Pancreas (tissue), 10 donors: Measurements from ENCODE around the gene ZNF628. TPM values are rescaled to one million over a fixed set of nuclear protein-coding genes. Genes with fewer than 3 reads are reported as not detected.
A peak's percentile ranks its signal among the peaks of the same experiment; 100 is the strongest.

Experiments used
- ATAC-seq, 4 donors: fragments of 200-7000 bp; cut with Tn5 transposase; one replicate each; pipeline versions ENCODE4 v1.8.0 to v1.9.1; 2020; ENCODE audit warnings: mild to moderate bottlenecking in 4 of 4, moderate library complexity in 4 of 4
- DNase-seq, 6 donors: peaks; one replicate each; pipeline ENCODE4 v3.0.0-alpha.2; 2020
- FAIRE-seq: peaks from 2 replicates; lab custom pipeline; 2012; peaks lifted over from hg19 to GRCh38; lab: Jason Lieb, UNC
- H3K27ac ChIP-seq, 4 donors: fragments of 200-600 bp; sonication (generic); 1 replicate in 3 of 4; 2 replicates in 1 of 4; pipeline versions ENCODE4 v1.5.0 to v1.8.0; 2020
- H3K27me3 ChIP-seq, 4 donors: fragments of 200-600 bp; one replicate each; pipeline ENCODE4 v1.8.0; 2021
- H3K36me3 ChIP-seq, 3 donors: fragments of 200-600 bp; sonication (generic) in 1 of 3; one replicate each; pipeline versions ENCODE4 v1.5.0 to v1.8.0; 2020 to 2021
- H3K4me1 ChIP-seq, 3 donors: fragments of 200-600 bp; one replicate each; pipeline ENCODE4 v1.8.0; 2021
- H3K4me3 ChIP-seq, 4 donors: fragments of 200-600 bp; sonication (generic) in 2 of 4; one replicate each; pipeline versions ENCODE4 v1.5.0 to v1.8.0; 2020 to 2021
- H3K9me3 ChIP-seq, 4 donors: fragments of 200-600 bp; one replicate each; pipeline ENCODE4 v1.8.0; 2021
- CTCF ChIP-seq, 4 donors: fragments of 200-600 bp; sonication (generic) in 3 of 4; IDR thresholded peaks; one replicate each; pipeline versions ENCODE4 v1.5.0 to v1.8.0; 2021; ENCODE audit warnings: antibody characterized with exemption in 4 of 4
- WGBS, 2 donors: extraction: QIAGEN DNeasy Blood & Tissue Kit; methylation state at CpG; one replicate each; pipeline ENCODE4 v1.1.7; 2013; 5-methylcytosine and 5-hydroxymethylcytosine counted together
- intact Hi-C, 3 donors: fragments of 100-400 bp; cut with DNase I; formaldehyde crosslinking; loops; one replicate each; pipeline versions ENCODE4 v1.11.1 to v1.14.2; 2022
- polyA plus RNA-seq, 2 donors: library from polyadenylated mRNA; stranded (reverse); fragments of 200-250 nt; gene quantifications; one replicate each; pipeline ENCODE4 v1.2.3, GENCODE V29; 2013
- total RNA-seq, 6 donors: library from RNA; stranded (reverse); fragmentation: NEBNext Ultra II Directional in 4 of 6; extraction: Animal tissue kit (Norgen Biotek cat#: 25700) in 4 of 6; gene quantifications; one replicate each; pipeline versions ENCODE4 v1.2.1 to v1.2.4, GENCODE V29; 2021 to 2023
- donor health status: healthy with polysubstance abuse.
- donor health status: DM: no; HTN: no; CAD: no; lungs with moderate emphysema.
- donor health status: DM: no; HTN: no; CAD: no.
- donor health status: control.
- donor health status: control.
- donor health status: Bipolar disorder and iron deficiency.
- donor health status: DM: yes; HTN: yes; CAD: no.
- donor health status: DM: no; HTN: no; CAD: no.
- donor health status: DM: no; HTN: no; CAD: no.
- donor health status: DM: yes; HTN: yes; CAD: no.

The ZNF628 gene
- total and polyA plus RNA-seq, 8 donors = 2.6 to 7.8 (median 4.1) TPM

GRCh38 chr19:55504981-55505380 lies 28.6 kb downstream of the ZNF628 start:
- no peak for DNase-seq
- Histone ChIP-seq H3K27ac (no peak overlapping the region), H3K9me3 (no peaks in the 10 kb centered on the region), H3K27me3 (no peaks in the 10 kb centered on the region), H3K4me1 (no peaks in the 10 kb centered on the region), H3K4me3 (no peak overlapping the region), H3K36me3 (no peaks in the 10 kb centered on the region)
- 58 to 69% methylated on average over 11 of the region's 11 CpGs for WGBS, 2 donors
- FAIRE-seq = no peak
- intact Hi-C loops = loop anchor here in 2 of 3 donors (2.0 to 5.0 kb wide), 3 partner anchors 40 to 368 kb away; partner anchors contain the start of gene C19orf85 (in 1 of the 2)
- ATAC-seq = no peak
- no peak for TF ChIP-seq CTCF (IDR thresholded peaks at IDR 0.05)

GRCh38 chr19:55508120-55508519 lies 31.7 kb downstream of the ZNF628 start:
- WGBS, 2 donors = 54 to 70% methylated on average over 10 of the region's 10 CpGs
- no peaks in the 10 kb centered on the region for H3K9me3 ChIP-seq
- TF ChIP-seq CTCF (IDR thresholded peaks at IDR 0.05) = no peak
- no peak overlapping the region for H3K4me3 ChIP-seq
- H3K27me3 ChIP-seq = no peaks in the 10 kb centered on the region
- no peak overlapping the region for H3K27ac ChIP-seq
- H3K36me3 ChIP-seq = no peaks in the 10 kb centered on the region
- no peak for FAIRE-seq
- no peaks in the 10 kb centered on the region for H3K4me1 ChIP-seq
- DNase-seq = no peak
- intact Hi-C loops = no loop called here
- ATAC-seq = no peak

- no peaks in the 10 kb centered on the region for H3K27me3 ChIP-seq
- ATAC-seq (peak; percentile 100), DNase-seq (peak; percentile 90 to 99 (median 96)), FAIRE-seq (no peak)
- TF ChIP-seq CTCF (IDR thresholded peaks at IDR 0.05) = peak; percentile 57 to 68 (median 64)
- no peaks in the 10 kb centered on the region for H3K9me3 ChIP-seq
- peak overlapping the region in 3 of 4 donors; percentile 26 to 59 (median 53) for H3K4me3 ChIP-seq
- intact Hi-C loops = loop anchor here in 2 of 3 donors (5.0 kb wide), 2 partner anchors 90 to 115 kb away; partner anchors contain the start of gene ZNF865 (in 1 of the 2)
- H3K27ac ChIP-seq = peak overlapping the region; percentile 57 to 81 (median 80)
- 7% methylated on average over 53 to 61 of the region's 61 CpGs for WGBS, 2 donors
- no peaks in the 10 kb centered on the region for H3K4me1 ChIP-seq
- no peaks in the 10 kb centered on the region for H3K36me3 ChIP-seq
Measured at GRCh38 chr19:55516878-55517620, 40.6 kb downstream of the ZNF628 start.

GRCh38 chr19:55519451-55520311 lies 43.3 kb downstream of the ZNF628 start:
- H3K9me3 ChIP-seq = no peaks in the 10 kb centered on the region
- no peaks in the 10 kb centered on the region for H3K36me3 ChIP-seq
- H3K4me1 ChIP-seq = no peaks in the 10 kb centered on the region
- FAIRE-seq = no peak
- DNase-seq = no peak
- no peak overlapping the region for H3K4me3 ChIP-seq
- H3K27ac ChIP-seq = no peak overlapping the region
- ATAC-seq = no peak
- TF ChIP-seq CTCF (IDR thresholded peaks at IDR 0.05) = no peak
- no peaks in the 10 kb centered on the region for H3K27me3 ChIP-seq
- 67 to 84% methylated on average over 10 of the region's 10 CpGs for WGBS, 2 donors
- intact Hi-C loops = loop anchor here in 2 of 3 donors (5.0 kb wide), 2 partner anchors 88 to 113 kb away; partner anchors contain the start of gene ZNF865 (in 1 of the 2)
